ENCODE measurements around the gene SLC22A13.

Gene SLC22A13

DNA sequence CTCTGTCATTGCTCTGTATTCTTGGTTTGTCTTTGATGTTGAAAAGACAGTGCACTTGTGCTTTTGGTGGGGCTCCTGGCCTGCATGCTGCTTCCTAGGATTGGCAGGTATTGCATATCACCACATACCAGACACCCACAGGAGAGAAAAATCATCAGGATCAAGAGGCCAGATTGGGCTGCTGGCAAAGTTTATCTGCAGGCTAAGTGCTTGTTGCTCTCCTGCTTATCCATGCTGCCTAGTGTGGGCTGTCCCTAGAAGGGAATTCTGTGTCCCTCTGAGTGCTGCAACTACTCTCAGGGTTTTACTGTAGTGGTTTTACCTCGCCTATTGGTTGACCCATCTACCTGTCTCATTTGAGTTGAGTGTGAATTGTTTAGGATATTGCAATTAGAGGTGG is 833 bp upstream of the SLC22A13 start:
- H3K27me3 ChIP-seq (ENCODE audit: insufficient read depth, low read length): no peaks in the 10 kb centered on the region
- no peaks in the 10 kb centered on the region for H4K20me1 ChIP-seq (ENCODE audit: insufficient read depth, low read length)
- TF ChIP-seq, protein P1, sequence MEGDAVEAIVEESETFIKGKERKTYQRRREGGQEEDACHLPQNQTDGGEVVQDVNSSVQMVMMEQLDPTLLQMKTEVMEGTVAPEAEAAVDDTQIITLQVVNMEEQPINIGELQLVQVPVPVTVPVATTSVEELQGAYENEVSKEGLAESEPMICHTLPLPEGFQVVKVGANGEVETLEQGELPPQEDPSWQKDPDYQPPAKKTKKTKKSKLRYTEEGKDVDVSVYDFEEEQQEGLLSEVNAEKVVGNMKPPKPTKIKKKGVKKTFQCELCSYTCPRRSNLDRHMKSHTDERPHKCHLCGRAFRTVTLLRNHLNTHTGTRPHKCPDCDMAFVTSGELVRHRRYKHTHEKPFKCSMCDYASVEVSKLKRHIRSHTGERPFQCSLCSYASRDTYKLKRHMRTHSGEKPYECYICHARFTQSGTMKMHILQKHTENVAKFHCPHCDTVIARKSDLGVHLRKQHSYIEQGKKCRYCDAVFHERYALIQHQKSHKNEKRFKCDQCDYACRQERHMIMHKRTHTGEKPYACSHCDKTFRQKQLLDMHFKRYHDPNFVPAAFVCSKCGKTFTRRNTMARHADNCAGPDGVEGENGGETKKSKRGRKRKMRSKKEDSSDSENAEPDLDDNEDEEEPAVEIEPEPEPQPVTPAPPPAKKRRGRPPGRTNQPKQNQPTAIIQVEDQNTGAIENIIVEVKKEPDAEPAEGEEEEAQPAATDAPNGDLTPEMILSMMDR (IDR thresholded peaks at IDR 0.05; ENCODE audit: low read length): no peak
- no peak for TF ChIP-seq EZH2 (IDR thresholded peaks at IDR 0.05; ENCODE audit: borderline replicate concordance, low read length)
- no peaks in the 10 kb centered on the region for H3K79me2 ChIP-seq (ENCODE audit: insufficient read depth, low read length)
- H2AFZ ChIP-seq (ENCODE audit: low read length): no peak overlapping the region
- H3F3A ChIP-seq (ENCODE audit: insufficient read depth, low read length): no peaks in the 10 kb centered on the region
- peaks cover 14% of the 10 kb centered on the region for H3K4me1 ChIP-seq (ENCODE audit: insufficient read depth, low read length, severe bottlenecking)
- no peaks in the 10 kb centered on the region for H3K9me2 ChIP-seq (ENCODE audit: low read depth, low read length)
- H3K27ac ChIP-seq (ENCODE audit: low read depth, low read length, poor library complexity, severe bottlenecking): no peak overlapping the region
- no peak overlapping the region for H3K9ac ChIP-seq (ENCODE audit: low read length)
- no peak overlapping the region for H3K4me3 ChIP-seq (ENCODE audit: low read depth, low read length, poor library complexity, severe bottlenecking)
- no peak overlapping the region for H3K4me2 ChIP-seq (ENCODE audit: low read length)
- no peaks in the 10 kb centered on the region; the same call in 1 of the 2 replicates for H3K36me3 ChIP-seq (ENCODE audit: insufficient read depth, low read length)
- H3K9me3 ChIP-seq (ENCODE audit: low read length): no peaks in the 10 kb centered on the region

DNA sequence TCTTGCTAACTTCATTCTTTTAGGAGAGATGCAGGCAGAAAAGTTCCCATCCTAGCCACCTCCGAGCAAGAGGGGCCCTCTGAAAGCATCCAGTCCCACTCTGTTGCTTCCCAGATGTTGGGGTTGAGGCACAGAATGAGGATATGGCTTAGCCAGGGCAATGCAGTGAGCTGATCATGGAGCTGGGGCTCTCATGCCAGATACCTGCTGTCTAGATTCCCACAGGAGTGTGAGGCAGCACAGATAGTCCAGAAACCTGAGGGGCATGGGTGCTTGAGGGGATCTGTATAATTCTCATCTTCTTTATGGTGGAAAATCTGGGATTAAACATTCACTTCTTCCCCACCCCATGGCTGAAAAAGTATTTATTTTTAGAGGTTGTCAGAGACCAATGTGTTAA is 1.2 kb downstream of the SLC22A13 start:
- Histone ChIP-seq H2AFZ (ENCODE audit: low read length) (no peak overlapping the region), H3K27me3 (ENCODE audit: insufficient read depth, low read length) (no peaks in the 10 kb centered on the region), H3K4me3 (ENCODE audit: low read depth, low read length, poor library complexity, severe bottlenecking) (no peak overlapping the region), H3K79me2 (ENCODE audit: insufficient read depth, low read length) (no peaks in the 10 kb centered on the region), H3K9me2 (ENCODE audit: low read depth, low read length) (no peaks in the 10 kb centered on the region), H3F3A (ENCODE audit: insufficient read depth, low read length) (no peaks in the 10 kb centered on the region), H4K20me1 (ENCODE audit: insufficient read depth, low read length) (no peaks in the 10 kb centered on the region), H3K9ac (ENCODE audit: low read length) (no peak overlapping the region), H3K9me3 (ENCODE audit: low read length) (no peaks in the 10 kb centered on the region), H3K4me2 (ENCODE audit: low read length) (no peak overlapping the region), H3K4me1 (ENCODE audit: insufficient read depth, low read length, severe bottlenecking) (peaks cover 14% of the 10 kb centered on the region), H3K27ac (ENCODE audit: low read depth, low read length, poor library complexity, severe bottlenecking) (no peak overlapping the region), H3K36me3 (ENCODE audit: insufficient read depth, low read length) (no peaks in the 10 kb centered on the region)
- TF ChIP-seq, protein P1 (IDR thresholded peaks at IDR 0.05; ENCODE audit: low read length): no peak
- TF ChIP-seq EZH2 (IDR thresholded peaks at IDR 0.05; ENCODE audit: borderline replicate concordance, low read length): no peak

DNA sequence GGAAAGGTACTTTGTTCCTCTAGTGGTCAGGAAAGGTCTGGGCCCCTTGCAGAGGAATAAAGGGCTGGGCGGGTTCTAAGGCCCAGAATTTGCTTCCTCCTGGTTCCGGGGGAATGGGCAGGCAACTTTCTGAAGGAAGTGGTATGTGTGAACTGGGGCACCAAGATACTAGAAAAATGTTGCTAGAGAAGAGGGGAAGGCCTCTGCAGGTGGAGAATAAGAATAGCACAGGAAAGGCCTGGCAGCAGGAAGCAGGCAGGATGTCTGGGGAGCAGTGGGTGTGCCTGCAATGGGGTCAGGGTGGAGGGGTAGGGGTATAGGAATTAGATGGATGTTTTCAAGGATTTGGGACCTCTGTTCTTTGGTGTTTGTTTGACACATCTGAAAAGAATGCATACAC is 2.0 kb downstream of the SLC22A13 start:
- H3K4me3 ChIP-seq (ENCODE audit: low read depth, low read length, poor library complexity, severe bottlenecking): no peak overlapping the region
- no peaks in the 10 kb centered on the region for H3F3A ChIP-seq (ENCODE audit: insufficient read depth, low read length)
- no peak overlapping the region for H3K4me2 ChIP-seq (ENCODE audit: low read length)
- H3K79me2 ChIP-seq (ENCODE audit: insufficient read depth, low read length): no peaks in the 10 kb centered on the region
- no peaks in the 10 kb centered on the region for H3K9me2 ChIP-seq (ENCODE audit: low read depth, low read length)
- TF ChIP-seq EZH2 (IDR thresholded peaks at IDR 0.05; ENCODE audit: borderline replicate concordance, low read length): no peak
- TF ChIP-seq, protein P1 (IDR thresholded peaks at IDR 0.05; ENCODE audit: low read length): no peak
- peaks cover 14% of the 10 kb centered on the region for H3K4me1 ChIP-seq (ENCODE audit: insufficient read depth, low read length, severe bottlenecking)
- H3K27ac ChIP-seq (ENCODE audit: low read depth, low read length, poor library complexity, severe bottlenecking): no peak overlapping the region
- H3K27me3 ChIP-seq (ENCODE audit: insufficient read depth, low read length): no peaks in the 10 kb centered on the region
- H3K36me3 ChIP-seq (ENCODE audit: insufficient read depth, low read length): no peaks in the 10 kb centered on the region
- no peaks in the 10 kb centered on the region for H4K20me1 ChIP-seq (ENCODE audit: insufficient read depth, low read length)
- H3K9me3 ChIP-seq (ENCODE audit: low read length): no peaks in the 10 kb centered on the region
- H3K9ac ChIP-seq (ENCODE audit: low read length): no peak overlapping the region
- H2AFZ ChIP-seq (ENCODE audit: low read length): no peak overlapping the region

All from OCI-LY1 (cell line).